SU-DHL-6 (cell line): ENCODE data around the gene NFATC3.

Experiments used
- H2AFZ ChIP-seq: fragments of 200-600 bp; sonication (generic); 2 replicates; pipeline ENCODE4 v1.6.1; 2014; ENCODE audit warnings: low read depth, mild to moderate bottlenecking, moderate library complexity, mixed read lengths, antibody characterized with exemption, low read length; ENCODE audit not compliant: severe bottlenecking
- H3F3A ChIP-seq: fragments of 200-600 bp; shearing (Covaris generic); 2 replicates; pipeline ENCODE4 v1.6.0; 2016; ENCODE audit warnings: antibody characterized with exemption, mild to moderate bottlenecking; ENCODE audit not compliant: insufficient read depth
- H3K27ac ChIP-seq: fragments of 200-600 bp; sonication (generic); 2 replicates; pipeline ENCODE4 v1.5.1; 2016; ENCODE audit warnings: low read depth, mild to moderate bottlenecking, low read length, moderate library complexity, mixed read lengths
- H3K27me3 ChIP-seq: fragments of 200-600 bp; sonication (generic), shearing (Covaris generic); 2 replicates; pipeline ENCODE4 v1.6.0; 2014; ENCODE audit warnings: mild to moderate bottlenecking, low read length
- H3K36me3 ChIP-seq: fragments of 200-600 bp; sonication (generic); 2 replicates; pipeline ENCODE4 v1.6.1; 2014; ENCODE audit warnings: mild to moderate bottlenecking, low read length, mixed read lengths
- H3K4me2 ChIP-seq: fragments of 300-600, 200-600 bp; shearing (Covaris generic), sonication (generic); 2 replicates; pipeline ENCODE4 v1.6.0; 2014; ENCODE audit warnings: low read length, low read depth, mild to moderate bottlenecking; ENCODE audit not compliant: poor library complexity, severe bottlenecking
- H3K4me3 ChIP-seq: fragments of 200-600 bp; sonication (generic); 2 replicates; pipeline ENCODE4 v1.5.1; 2014; ENCODE audit warnings: antibody characterized with exemption, low read length, mild to moderate bottlenecking, mixed read lengths; ENCODE audit not compliant: insufficient read depth, poor library complexity, severe bottlenecking
- H3K79me2 ChIP-seq: fragments of 200-600 bp; sonication (generic); 2 replicates; pipeline ENCODE4 v1.6.1; 2014; ENCODE audit warnings: mild to moderate bottlenecking, low read length, moderate library complexity; ENCODE audit not compliant: insufficient read depth
- H3K9ac ChIP-seq: fragments of 200-600 bp; sonication (generic); 2 replicates; pipeline ENCODE4 v1.7.0; 2014; ENCODE audit warnings: mild to moderate bottlenecking, low read length
- H3K9me2 ChIP-seq: fragments of 200-600 bp; sonication (generic); replicated peaks from 2 replicates; pipeline ENCODE4 v1.6.1; 2014; ENCODE audit warnings: low read length; ENCODE audit not compliant: insufficient read depth
- H3K9me3 ChIP-seq: fragments of 200-600 bp; sonication (generic); 2 replicates; pipeline ENCODE4 v1.6.1; 2014; ENCODE audit warnings: low read length, mixed read lengths; ENCODE audit not compliant: insufficient read depth
- H4K20me1 ChIP-seq: fragments of 200-600 bp; sonication (generic); 2 replicates; pipeline ENCODE4 v1.6.1; 2014; ENCODE audit warnings: low read depth, mild to moderate bottlenecking, antibody characterized with exemption, low read length, moderate library complexity, mixed read lengths
- CTCF ChIP-seq: fragments of 200-600 bp; sonication (generic); IDR thresholded peaks from one replicate; pipeline ENCODE4 v1.5.1; 2017; ENCODE audit warnings: antibody characterized with exemption, mild to moderate bottlenecking, low read length, moderate library complexity; ENCODE audit not compliant: insufficient read depth, poor library complexity, severe bottlenecking
- EZH2phosphoT487 ChIP-seq: fragments of 200-600 bp; sonication (generic), shearing (Covaris generic); conservative IDR thresholded peaks from 2 replicates; pipeline ENCODE4 v1.6.1; 2018; ENCODE audit warnings: mild to moderate bottlenecking, antibody characterized with exemption, low read length, moderate library complexity, mixed read lengths

The NFATC3 gene

GRCh38 chr16:68237243-68238028, 152.3 kb downstream of the NFATC3 start:
- Histone ChIP-seq H3K27me3 (no peaks in the 10 kb centered on the region), H3F3A (peaks cover 7% of the 10 kb centered on the region; the same call in 1 of the 2 replicates), H3K4me3 (peak overlapping the region; percentile 53), H3K79me2 (no peaks in the 10 kb centered on the region), H4K20me1 (no peaks in the 10 kb centered on the region), H3K4me2 (peak overlapping the region; percentile 66), H2AFZ (peak overlapping the region; percentile 88), H3K9ac (peak overlapping the region; percentile 51), H3K9me2 (no peaks in the 10 kb centered on the region), H3K27ac (no peak overlapping the region), H3K36me3 (no peaks in the 10 kb centered on the region), H3K9me3 (no peaks in the 10 kb centered on the region)
- no peak for TF ChIP-seq EZH2phosphoT487
- no peak for TF ChIP-seq CTCF

GRCh38 chr16:68238029-68238345, 152.8 kb downstream of the NFATC3 start:
- peak overlapping the region; percentile 66 for H3K4me2 ChIP-seq
- peak overlapping the region; percentile 53 for H3K4me3 ChIP-seq
- H3K36me3 ChIP-seq = no peaks in the 10 kb centered on the region
- H2AFZ ChIP-seq = peak overlapping the region; percentile 88
- H3K9ac ChIP-seq = peak overlapping the region; percentile 51
- peaks cover 7% of the 10 kb centered on the region; the same call in 1 of the 2 replicates for H3F3A ChIP-seq
- no peaks in the 10 kb centered on the region for H3K27me3 ChIP-seq
- TF ChIP-seq CTCF (no peak), EZH2phosphoT487 (no peak)
- H3K9me3 ChIP-seq = no peaks in the 10 kb centered on the region
- no peaks in the 10 kb centered on the region for H3K79me2 ChIP-seq
- no peaks in the 10 kb centered on the region for H4K20me1 ChIP-seq
- H3K27ac ChIP-seq = no peak overlapping the region
- H3K9me2 ChIP-seq = no peaks in the 10 kb centered on the region

- no peaks in the 10 kb centered on the region for H3K9me3 ChIP-seq
- H3K9me2 ChIP-seq = no peaks in the 10 kb centered on the region
- peaks cover 18% of the 10 kb centered on the region; the same call in 1 of the 2 replicates for H3K79me2 ChIP-seq
- no peaks in the 10 kb centered on the region for H3K27me3 ChIP-seq
- 0 out of 2 replicates have a peak, but pooled peaks cover under 1% of the 10 kb centered on the region for H3F3A ChIP-seq
- TF ChIP-seq CTCF = no peak
- no peak for TF ChIP-seq EZH2phosphoT487
- no peak overlapping the region for H2AFZ ChIP-seq
- no peak overlapping the region for H3K4me2 ChIP-seq
- no peaks in the 10 kb centered on the region for H3K36me3 ChIP-seq
- no peak overlapping the region for H3K27ac ChIP-seq
- no peak overlapping the region for H3K9ac ChIP-seq
- no peaks in the 10 kb centered on the region for H4K20me1 ChIP-seq
- H3K4me3 ChIP-seq = no peak overlapping the region
Measured at GRCh38 chr16:68242085-68242484, 156.9 kb downstream of the NFATC3 start.
